Loucy (cell line): ENCODE results near the gene SOST.

Experiments
- EZH2phosphoT487 ChIP-seq: fragments of 200-600 bp; IDR thresholded peaks from 2 replicates; pipeline ENCODE4 v1.6.1; 2018; ENCODE audit warnings: antibody characterized with exemption, mild to moderate bottlenecking, moderate library complexity, borderline replicate concordance
- TF ChIP-seq, protein P1 (sequence below): fragments of 200-600 bp; sonication (generic); conservative IDR thresholded peaks from 2 replicates; pipeline ENCODE4 v1.5.1; 2014; ENCODE audit warnings: mild to moderate bottlenecking, antibody characterized with exemption, low read length

DNA sequence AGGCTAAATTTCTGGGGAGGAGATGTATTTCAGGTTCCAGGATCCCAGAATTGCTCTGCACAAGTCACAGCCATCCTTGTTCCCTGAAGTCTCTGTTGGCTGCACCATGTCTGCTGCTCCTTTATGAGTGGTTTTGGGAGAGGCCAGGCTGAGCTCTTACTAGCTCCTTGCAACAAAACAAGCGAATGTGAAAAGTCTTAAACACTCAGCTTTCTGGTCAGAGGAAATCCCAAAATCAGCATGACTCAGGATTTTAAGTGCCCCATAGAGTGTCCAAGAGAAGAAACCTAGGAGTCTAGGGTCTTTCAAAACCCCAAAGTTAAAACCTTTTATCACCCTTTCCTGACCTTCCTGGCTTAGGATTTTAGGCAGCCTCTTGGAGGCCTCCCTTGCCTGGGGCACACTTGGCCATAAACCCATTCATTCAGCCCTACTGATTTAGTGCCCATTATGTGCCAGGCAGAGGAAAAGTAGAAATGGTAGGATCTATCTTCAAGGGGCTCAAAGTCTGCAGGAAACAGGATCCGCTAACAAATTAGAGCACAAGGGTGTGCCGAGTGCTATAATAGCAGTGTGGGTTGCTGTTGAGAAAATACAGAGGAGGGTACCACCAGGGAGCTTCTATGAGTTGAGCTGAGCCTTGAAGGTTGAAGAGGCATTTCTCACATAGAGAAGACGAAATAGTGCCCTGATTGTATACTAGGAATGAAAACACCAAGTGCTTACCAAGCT is 36.9 kb downstream of the SOST start:
- TF ChIP-seq, protein P1, sequence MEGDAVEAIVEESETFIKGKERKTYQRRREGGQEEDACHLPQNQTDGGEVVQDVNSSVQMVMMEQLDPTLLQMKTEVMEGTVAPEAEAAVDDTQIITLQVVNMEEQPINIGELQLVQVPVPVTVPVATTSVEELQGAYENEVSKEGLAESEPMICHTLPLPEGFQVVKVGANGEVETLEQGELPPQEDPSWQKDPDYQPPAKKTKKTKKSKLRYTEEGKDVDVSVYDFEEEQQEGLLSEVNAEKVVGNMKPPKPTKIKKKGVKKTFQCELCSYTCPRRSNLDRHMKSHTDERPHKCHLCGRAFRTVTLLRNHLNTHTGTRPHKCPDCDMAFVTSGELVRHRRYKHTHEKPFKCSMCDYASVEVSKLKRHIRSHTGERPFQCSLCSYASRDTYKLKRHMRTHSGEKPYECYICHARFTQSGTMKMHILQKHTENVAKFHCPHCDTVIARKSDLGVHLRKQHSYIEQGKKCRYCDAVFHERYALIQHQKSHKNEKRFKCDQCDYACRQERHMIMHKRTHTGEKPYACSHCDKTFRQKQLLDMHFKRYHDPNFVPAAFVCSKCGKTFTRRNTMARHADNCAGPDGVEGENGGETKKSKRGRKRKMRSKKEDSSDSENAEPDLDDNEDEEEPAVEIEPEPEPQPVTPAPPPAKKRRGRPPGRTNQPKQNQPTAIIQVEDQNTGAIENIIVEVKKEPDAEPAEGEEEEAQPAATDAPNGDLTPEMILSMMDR: no peak
- no peak for TF ChIP-seq EZH2phosphoT487
